ENCODE results near the gene FGF12.

FGF12 gene

DNA sequence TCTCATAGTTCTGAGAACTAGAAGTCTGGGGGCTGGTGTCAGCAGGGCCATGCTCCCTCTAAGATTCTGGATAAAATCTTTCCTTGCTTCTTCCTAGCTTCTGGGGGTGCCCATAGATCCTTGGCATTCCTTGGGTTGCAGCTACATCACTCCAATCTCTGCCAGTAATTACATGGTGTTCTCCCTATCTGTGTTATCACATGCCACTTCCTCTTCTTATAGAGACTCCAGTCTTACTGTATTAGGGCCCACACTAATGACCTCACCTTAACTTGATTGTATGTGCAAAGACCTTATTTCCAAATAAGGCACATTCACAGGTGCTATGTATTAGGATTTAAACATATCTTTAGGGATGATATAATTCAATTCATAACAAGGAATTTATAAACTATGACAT is 618.5 kb downstream of the FGF12 start:
- H3K18ac ChIP-seq (ENCODE audit: low read depth in 1 of 2, low read length in 2 of 2) = no peak overlapping the region
- no peak overlapping the region for H3K9ac ChIP-seq (ENCODE audit: low read length)
- no peak overlapping the region for H2AFZ ChIP-seq (ENCODE audit: low read depth, low read length)
- no peak overlapping the region for H3K4me2 ChIP-seq (ENCODE audit: low read length, poor library complexity, severe bottlenecking)
- H2BK5ac ChIP-seq (ENCODE audit: low read depth, low read length, poor library complexity, severe bottlenecking) = no peak overlapping the region
- no peaks in the 10 kb centered on the region for H3K4me1 ChIP-seq (ENCODE audit: control insufficient read depth, insufficient read depth, low read depth, low read length)
- no peak overlapping the region for H2AK5ac ChIP-seq (ENCODE audit: low read length, severe bottlenecking)
- H3K36me3 ChIP-seq (ENCODE audit: control insufficient read depth in 1 of 2, insufficient read depth in 2 of 2, low read depth in 1 of 2, low read length in 2 of 2) = no peaks in the 10 kb centered on the region
- no peak overlapping the region for H3K4me3 ChIP-seq (ENCODE audit: insufficient read depth in 1 of 2, low read depth in 1 of 2, low read length in 2 of 2)
- H3K27ac ChIP-seq (ENCODE audit: low read length, poor library complexity, severe bottlenecking) = no peak overlapping the region
- H3K27me3 ChIP-seq (ENCODE audit: control insufficient read depth in 1 of 2, insufficient read depth in 1 of 2, low read length in 2 of 2) = no peaks in the 10 kb centered on the region
- H2BK12ac ChIP-seq (ENCODE audit: low read length in 2 of 2) = no peak overlapping the region
- no peaks in the 10 kb centered on the region for H3K79me1 ChIP-seq (replicated peaks; ENCODE audit: low read length, poor library complexity, severe bottlenecking)
- no peak overlapping the region for H3K23ac ChIP-seq (ENCODE audit: low read length in 2 of 2)
- no peak overlapping the region for H4K8ac ChIP-seq (ENCODE audit: low read length)
- no peak overlapping the region for H3K14ac ChIP-seq (ENCODE audit: low read length in 2 of 2)
- H4K91ac ChIP-seq (ENCODE audit: low read length) = no peak overlapping the region
- H2BK15ac ChIP-seq (ENCODE audit: low read depth, poor library complexity, severe bottlenecking) = no peak overlapping the region
- peaks cover 3% of the 10 kb centered on the region for H3K9me3 ChIP-seq (ENCODE audit: control insufficient read depth, low read length)
- no peak overlapping the region for H3K4ac ChIP-seq (ENCODE audit: low read depth in 1 of 2, low read length in 2 of 2)
- DNase-seq = no peak
- H2BK120ac ChIP-seq (ENCODE audit: low read depth, low read length) = no peak overlapping the region

- H2BK5ac ChIP-seq (ENCODE audit: low read depth, low read length, poor library complexity, severe bottlenecking) = no peak overlapping the region
- H2BK12ac ChIP-seq (ENCODE audit: low read length in 2 of 2) = no peak overlapping the region
- H3K14ac ChIP-seq (ENCODE audit: low read length in 2 of 2) = no peak overlapping the region
- no peaks in the 10 kb centered on the region for H3K9me3 ChIP-seq (ENCODE audit: control insufficient read depth, low read length)
- no peak overlapping the region for H2AK5ac ChIP-seq (ENCODE audit: low read length, severe bottlenecking)
- H3K9ac ChIP-seq (ENCODE audit: low read length) = no peak overlapping the region
- no peak overlapping the region for H2AFZ ChIP-seq (ENCODE audit: low read depth, low read length)
- H3K27me3 ChIP-seq (ENCODE audit: control insufficient read depth in 1 of 2, insufficient read depth in 1 of 2, low read length in 2 of 2) = no peaks in the 10 kb centered on the region
- WGBS = 40% methylated on average over 1 of the region's 4 CpGs
- no peak for DNase-seq
- H3K4ac ChIP-seq (ENCODE audit: low read depth in 1 of 2, low read length in 2 of 2) = no peak overlapping the region
- no peak overlapping the region for H3K18ac ChIP-seq (ENCODE audit: low read depth in 1 of 2, low read length in 2 of 2)
- no peaks in the 10 kb centered on the region for H3K79me1 ChIP-seq (replicated peaks; ENCODE audit: low read length, poor library complexity, severe bottlenecking)
- H3K4me1 ChIP-seq (ENCODE audit: control insufficient read depth, insufficient read depth, low read depth, low read length) = no peaks in the 10 kb centered on the region
- H4K8ac ChIP-seq (ENCODE audit: low read length) = no peak overlapping the region
- H3K23ac ChIP-seq (ENCODE audit: low read length in 2 of 2) = no peak overlapping the region
- no peak overlapping the region for H2BK15ac ChIP-seq (ENCODE audit: low read depth, poor library complexity, severe bottlenecking)
- no peak overlapping the region for H4K91ac ChIP-seq (ENCODE audit: low read length)
- no peak overlapping the region for H3K4me3 ChIP-seq (ENCODE audit: insufficient read depth in 1 of 2, low read depth in 1 of 2, low read length in 2 of 2)
- no peaks in the 10 kb centered on the region for H3K36me3 ChIP-seq (ENCODE audit: control insufficient read depth in 1 of 2, insufficient read depth in 2 of 2, low read depth in 1 of 2, low read length in 2 of 2)
- H2BK120ac ChIP-seq (ENCODE audit: low read depth, low read length) = no peak overlapping the region
- no peak overlapping the region for H3K4me2 ChIP-seq (ENCODE audit: low read length, poor library complexity, severe bottlenecking)
- no peak overlapping the region for H3K27ac ChIP-seq (ENCODE audit: low read length, poor library complexity, severe bottlenecking)
These were observed 620.8 kb downstream of the FGF12 start for GRCh38 chr3:192106543-192106942.

- no peak for DNase-seq
- no peaks in the 10 kb centered on the region for H3K27me3 ChIP-seq (ENCODE audit: control insufficient read depth in 1 of 2, insufficient read depth in 1 of 2, low read length in 2 of 2)
- no peak overlapping the region for H2BK120ac ChIP-seq (ENCODE audit: low read depth, low read length)
- no peak overlapping the region for H3K4me3 ChIP-seq (ENCODE audit: insufficient read depth in 1 of 2, low read depth in 1 of 2, low read length in 2 of 2)
- no peak overlapping the region for H3K18ac ChIP-seq (ENCODE audit: low read depth in 1 of 2, low read length in 2 of 2)
- peaks cover 7% of the 10 kb centered on the region for H3K9me3 ChIP-seq (ENCODE audit: control insufficient read depth, low read length)
- H3K4me1 ChIP-seq (ENCODE audit: control insufficient read depth, insufficient read depth, low read depth, low read length) = peaks cover 5% of the 10 kb centered on the region
- H3K4ac ChIP-seq (ENCODE audit: low read depth in 1 of 2, low read length in 2 of 2) = no peak overlapping the region
- H3K23ac ChIP-seq (ENCODE audit: low read length in 2 of 2) = no peak overlapping the region
- H3K14ac ChIP-seq (ENCODE audit: low read length in 2 of 2) = no peak overlapping the region
- peak overlapping the region; percentile 11 for H2AK5ac ChIP-seq (ENCODE audit: low read length, severe bottlenecking)
- H2BK5ac ChIP-seq (ENCODE audit: low read depth, low read length, poor library complexity, severe bottlenecking) = peak overlapping the region; percentile 9
- H3K79me1 ChIP-seq (replicated peaks; ENCODE audit: low read length, poor library complexity, severe bottlenecking) = no peaks in the 10 kb centered on the region
- no peak overlapping the region for H2BK12ac ChIP-seq (ENCODE audit: low read length in 2 of 2)
- H3K36me3 ChIP-seq (ENCODE audit: control insufficient read depth in 1 of 2, insufficient read depth in 2 of 2, low read depth in 1 of 2, low read length in 2 of 2) = no peaks in the 10 kb centered on the region
- H4K8ac ChIP-seq (ENCODE audit: low read length) = no peak overlapping the region
- peak overlapping the region; percentile 79 for H3K27ac ChIP-seq (ENCODE audit: low read length, poor library complexity, severe bottlenecking)
- H2AFZ ChIP-seq (ENCODE audit: low read depth, low read length) = no peak overlapping the region
- no peak overlapping the region for H2BK15ac ChIP-seq (ENCODE audit: low read depth, poor library complexity, severe bottlenecking)
- 100% methylated on average over 1 of the region's 1 CpG for WGBS
- no peak overlapping the region for H4K91ac ChIP-seq (ENCODE audit: low read length)
- H3K9ac ChIP-seq (ENCODE audit: low read length) = no peak overlapping the region
- no peak overlapping the region for H3K4me2 ChIP-seq (ENCODE audit: low read length, poor library complexity, severe bottlenecking)
These were observed 634.8 kb downstream of the FGF12 start for GRCh38 chr3:192092388-192093005.

DNA sequence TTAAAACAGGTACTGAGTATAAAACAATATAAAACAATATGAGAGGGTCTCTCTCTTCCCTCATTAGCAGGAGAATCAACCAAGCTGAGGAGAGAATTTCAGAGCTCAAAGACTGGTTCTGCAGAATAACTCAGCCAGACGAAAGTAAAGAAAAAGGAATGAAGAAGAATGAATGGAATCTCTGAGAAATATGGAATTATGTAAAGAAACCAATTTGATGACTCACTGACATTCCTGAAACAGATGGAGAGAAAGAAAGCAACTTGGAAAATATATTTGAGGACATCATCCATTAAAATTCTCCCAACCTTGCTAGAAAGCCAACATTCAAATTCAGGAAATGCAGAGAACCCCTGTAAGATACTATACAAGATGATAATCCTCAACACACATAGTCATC is 635.5 kb downstream of the FGF12 start:
- H3K27me3 ChIP-seq (ENCODE audit: control insufficient read depth in 1 of 2, insufficient read depth in 1 of 2, low read length in 2 of 2) = no peaks in the 10 kb centered on the region
- H3K79me1 ChIP-seq (replicated peaks; ENCODE audit: low read length, poor library complexity, severe bottlenecking) = no peaks in the 10 kb centered on the region
- H3K23ac ChIP-seq (ENCODE audit: low read length in 2 of 2) = no peak overlapping the region
- H2BK5ac ChIP-seq (ENCODE audit: low read depth, low read length, poor library complexity, severe bottlenecking) = peak overlapping the region; percentile 79
- H2BK15ac ChIP-seq (ENCODE audit: low read depth, poor library complexity, severe bottlenecking) = no peak overlapping the region
- H3K18ac ChIP-seq (ENCODE audit: low read depth in 1 of 2, low read length in 2 of 2) = no peak overlapping the region
- H3K9me3 ChIP-seq (ENCODE audit: control insufficient read depth, low read length) = peaks cover 7% of the 10 kb centered on the region
- H3K27ac ChIP-seq (ENCODE audit: low read length, poor library complexity, severe bottlenecking) = peak overlapping the region; percentile 79
- no peak overlapping the region for H2BK120ac ChIP-seq (ENCODE audit: low read depth, low read length)
- H3K4me1 ChIP-seq (ENCODE audit: control insufficient read depth, insufficient read depth, low read depth, low read length) = peaks cover 5% of the 10 kb centered on the region
- no peak overlapping the region for H4K91ac ChIP-seq (ENCODE audit: low read length)
- H3K14ac ChIP-seq (ENCODE audit: low read length in 2 of 2) = no peak overlapping the region
- no peak overlapping the region for H3K9ac ChIP-seq (ENCODE audit: low read length)
- no peak overlapping the region for H2AK5ac ChIP-seq (ENCODE audit: low read length, severe bottlenecking)
- H3K4ac ChIP-seq (ENCODE audit: low read depth in 1 of 2, low read length in 2 of 2) = no peak overlapping the region
- H2BK12ac ChIP-seq (ENCODE audit: low read length in 2 of 2) = no peak overlapping the region
- H3K36me3 ChIP-seq (ENCODE audit: control insufficient read depth in 1 of 2, insufficient read depth in 2 of 2, low read depth in 1 of 2, low read length in 2 of 2) = no peaks in the 10 kb centered on the region
- no peak for DNase-seq
- H2AFZ ChIP-seq (ENCODE audit: low read depth, low read length) = no peak overlapping the region
- no peak overlapping the region for H3K4me2 ChIP-seq (ENCODE audit: low read length, poor library complexity, severe bottlenecking)
- 46% methylated on average over 1 of the region's 1 CpG for WGBS
- H4K8ac ChIP-seq (ENCODE audit: low read length) = no peak overlapping the region
- no peak overlapping the region for H3K4me3 ChIP-seq (ENCODE audit: insufficient read depth in 1 of 2, low read depth in 1 of 2, low read length in 2 of 2)
